ENCODE results near the gene TBC1D22A. TPM values are rescaled to one million over a fixed set of nuclear protein-coding genes. Genes with fewer than 3 reads are reported as not detected.

The TBC1D22A gene
- total and polyA plus RNA-seq, 2 experiments from 2014 or later: 15.3 to 19.8 TPM

DNA sequence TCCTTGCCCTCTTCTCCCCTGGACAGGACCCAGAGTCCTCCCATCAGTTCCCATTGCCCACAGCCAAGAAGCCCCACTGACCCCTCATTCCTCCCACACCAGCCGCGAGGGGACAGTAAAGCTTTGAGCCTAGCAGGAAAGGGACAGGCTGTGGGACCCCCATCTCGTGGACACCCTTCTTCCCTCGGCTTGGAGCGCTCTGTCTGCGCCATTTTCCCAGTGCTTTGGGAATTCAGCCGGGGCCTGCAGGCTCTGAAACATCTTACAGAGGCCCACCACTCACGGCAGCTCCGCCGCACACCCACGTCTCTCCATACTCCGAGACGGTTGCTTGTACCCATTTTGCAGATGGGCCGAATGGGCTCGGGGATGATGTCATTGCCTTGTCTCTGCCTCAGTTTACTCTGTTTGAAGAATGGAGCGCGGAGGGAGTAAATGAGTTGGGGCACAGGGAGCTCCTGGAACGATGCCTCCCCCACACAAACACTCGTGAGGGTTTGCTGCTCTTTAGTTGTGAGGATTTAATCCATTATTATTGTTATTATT is 447.7 kb downstream of the TBC1D22A start:
- WGBS (ENCODE audit: low lambda C conversion rate, missing lambda C conversion rate): 94% methylated on average over 19 of the region's 19 CpGs
- no peaks in the 10 kb centered on the region for H4K20me1 ChIP-seq (ENCODE audit: insufficient read depth, poor library complexity, severe bottlenecking)
- H3K79me2 ChIP-seq: no peaks in the 10 kb centered on the region
- H3K9me2 ChIP-seq (replicated peaks; ENCODE audit: insufficient read depth): no peaks in the 10 kb centered on the region
- H3K4me1 ChIP-seq (ENCODE audit: insufficient read depth): no peaks in the 10 kb centered on the region
- no peak overlapping the region for H3K4me3 ChIP-seq
- H3K27ac ChIP-seq: no peak overlapping the region
- no peaks in the 10 kb centered on the region for H3K27me3 ChIP-seq
- TF ChIP-seq EZH2 (IDR thresholded peaks at IDR 0.05; ENCODE audit: borderline replicate concordance): no peak
- no peak for TF ChIP-seq EZH2phosphoT487 (IDR thresholded peaks at IDR 0.05; ENCODE audit: low read depth, severe bottlenecking, unreplicated experiment)
- TF ChIP-seq, protein P1, sequence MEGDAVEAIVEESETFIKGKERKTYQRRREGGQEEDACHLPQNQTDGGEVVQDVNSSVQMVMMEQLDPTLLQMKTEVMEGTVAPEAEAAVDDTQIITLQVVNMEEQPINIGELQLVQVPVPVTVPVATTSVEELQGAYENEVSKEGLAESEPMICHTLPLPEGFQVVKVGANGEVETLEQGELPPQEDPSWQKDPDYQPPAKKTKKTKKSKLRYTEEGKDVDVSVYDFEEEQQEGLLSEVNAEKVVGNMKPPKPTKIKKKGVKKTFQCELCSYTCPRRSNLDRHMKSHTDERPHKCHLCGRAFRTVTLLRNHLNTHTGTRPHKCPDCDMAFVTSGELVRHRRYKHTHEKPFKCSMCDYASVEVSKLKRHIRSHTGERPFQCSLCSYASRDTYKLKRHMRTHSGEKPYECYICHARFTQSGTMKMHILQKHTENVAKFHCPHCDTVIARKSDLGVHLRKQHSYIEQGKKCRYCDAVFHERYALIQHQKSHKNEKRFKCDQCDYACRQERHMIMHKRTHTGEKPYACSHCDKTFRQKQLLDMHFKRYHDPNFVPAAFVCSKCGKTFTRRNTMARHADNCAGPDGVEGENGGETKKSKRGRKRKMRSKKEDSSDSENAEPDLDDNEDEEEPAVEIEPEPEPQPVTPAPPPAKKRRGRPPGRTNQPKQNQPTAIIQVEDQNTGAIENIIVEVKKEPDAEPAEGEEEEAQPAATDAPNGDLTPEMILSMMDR (IDR thresholded peaks at IDR 0.05; ENCODE audit: poor library complexity): no peak
- no peak overlapping the region for H3K4me2 ChIP-seq
- DNase-seq (ENCODE audit: low spot score): no peak
- H3K36me3 ChIP-seq (replicated peaks; ENCODE audit: insufficient read depth, low read depth): no peaks in the 10 kb centered on the region
- H3K9me3 ChIP-seq (ENCODE audit: low read depth): no peaks in the 10 kb centered on the region
- H2AFZ ChIP-seq: no peak overlapping the region

DNA sequence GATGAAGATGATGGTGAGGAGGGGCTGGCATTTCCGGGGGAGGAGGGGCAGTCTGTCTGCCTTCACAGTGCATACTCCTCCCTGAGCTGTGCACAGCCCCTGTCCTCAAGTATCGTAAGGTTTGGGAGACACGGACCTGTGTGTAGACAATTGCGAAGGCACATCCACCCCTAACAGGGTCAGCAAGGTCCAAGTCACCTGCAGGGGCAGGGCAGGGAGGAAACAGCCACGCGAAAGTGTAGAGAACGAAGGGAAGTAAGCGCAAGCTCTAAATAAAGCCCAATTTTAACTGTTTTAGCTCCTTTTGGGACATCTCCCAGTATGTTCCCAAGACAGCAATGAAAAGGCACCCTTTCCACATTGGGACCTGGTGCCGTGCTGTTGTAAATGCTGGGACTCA is 448.2 kb downstream of the TBC1D22A start:
- no peaks in the 10 kb centered on the region for H4K20me1 ChIP-seq (ENCODE audit: insufficient read depth, poor library complexity, severe bottlenecking)
- H3K9me2 ChIP-seq (replicated peaks; ENCODE audit: insufficient read depth): no peaks in the 10 kb centered on the region
- H3K36me3 ChIP-seq (replicated peaks; ENCODE audit: insufficient read depth, low read depth): no peaks in the 10 kb centered on the region
- 97% methylated on average over 7 of the region's 9 CpGs for WGBS (ENCODE audit: low lambda C conversion rate, missing lambda C conversion rate)
- H3K4me1 ChIP-seq (ENCODE audit: insufficient read depth): no peaks in the 10 kb centered on the region
- H3K4me2 ChIP-seq: no peak overlapping the region
- H3K79me2 ChIP-seq: no peaks in the 10 kb centered on the region
- H3K9me3 ChIP-seq (ENCODE audit: low read depth): no peaks in the 10 kb centered on the region
- no peak for TF ChIP-seq EZH2phosphoT487 (IDR thresholded peaks at IDR 0.05; ENCODE audit: low read depth, severe bottlenecking, unreplicated experiment)
- no peak for TF ChIP-seq EZH2 (IDR thresholded peaks at IDR 0.05; ENCODE audit: borderline replicate concordance)
- TF ChIP-seq, protein P1 (IDR thresholded peaks at IDR 0.05; ENCODE audit: poor library complexity): no peak
- no peak overlapping the region for H3K27ac ChIP-seq
- H2AFZ ChIP-seq: no peak overlapping the region
- no peaks in the 10 kb centered on the region for H3K27me3 ChIP-seq
- H3K4me3 ChIP-seq: no peak overlapping the region
- DNase-seq (ENCODE audit: low spot score): no peak

DNA sequence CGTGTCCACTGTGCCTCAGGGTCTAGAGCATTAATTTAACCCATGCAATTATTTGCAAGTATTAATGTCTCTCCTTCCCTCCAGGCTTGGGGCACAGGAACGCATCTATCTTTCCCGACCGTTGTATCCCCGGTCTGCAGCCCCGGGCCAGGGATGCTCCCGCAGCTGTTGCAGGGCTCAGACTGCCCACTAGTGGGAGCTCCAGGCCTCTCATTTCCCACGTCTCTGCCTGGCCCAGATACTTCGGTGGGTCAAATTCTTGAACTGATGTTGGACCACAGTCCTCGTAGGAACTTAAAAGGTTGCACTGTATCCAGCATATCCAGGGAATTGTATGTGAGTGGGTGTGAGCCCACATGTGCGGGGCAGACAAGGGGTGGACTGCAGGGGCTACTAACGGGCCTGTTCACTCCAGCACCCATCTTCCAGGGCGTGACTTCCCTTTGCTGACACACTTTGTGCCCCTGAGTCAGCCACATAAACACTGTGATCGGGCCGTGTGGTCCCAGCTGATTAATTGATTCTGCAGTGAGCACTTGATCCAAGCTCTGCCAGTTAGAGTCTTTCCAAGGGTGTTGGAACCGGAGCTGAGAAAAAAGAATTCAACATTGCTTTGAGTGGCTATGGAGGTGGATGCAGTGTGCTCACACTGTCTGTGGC is 451.3 kb downstream of the TBC1D22A start:
- Histone ChIP-seq H3K4me3 (no peak overlapping the region), H2AFZ (no peak overlapping the region), H3K79me2 (no peaks in the 10 kb centered on the region), H3K4me2 (no peak overlapping the region), H3K36me3 (replicated peaks; ENCODE audit: insufficient read depth, low read depth) (no peaks in the 10 kb centered on the region), H3K27ac (no peak overlapping the region), H4K20me1 (ENCODE audit: insufficient read depth, poor library complexity, severe bottlenecking) (no peaks in the 10 kb centered on the region), H3K9me3 (ENCODE audit: low read depth) (no peaks in the 10 kb centered on the region), H3K4me1 (ENCODE audit: insufficient read depth) (no peaks in the 10 kb centered on the region), H3K27me3 (no peaks in the 10 kb centered on the region), H3K9me2 (replicated peaks; ENCODE audit: insufficient read depth) (no peaks in the 10 kb centered on the region)
- DNase-seq (ENCODE audit: low spot score): no peak
- TF ChIP-seq EZH2phosphoT487 (IDR thresholded peaks at IDR 0.05; ENCODE audit: low read depth, severe bottlenecking, unreplicated experiment) (no peak), EZH2 (IDR thresholded peaks at IDR 0.05; ENCODE audit: borderline replicate concordance) (no peak)
- TF ChIP-seq, protein P1 (IDR thresholded peaks at IDR 0.05; ENCODE audit: poor library complexity): peak; percentile 13
- 84% methylated on average over 16 of the region's 16 CpGs for WGBS (ENCODE audit: low lambda C conversion rate, missing lambda C conversion rate)
